Trophoblast cell (in vitro differentiated cells and primary cell): ENCODE results near the gene WDR74.
A peak's percentile ranks its signal among the peaks of the same experiment; 100 is the strongest.

Experiments used
- DNase-seq, 2 donors: peaks; one replicate each; pipeline ENCODE4 v3.0.0-alpha.2; 2016
- H2AFZ ChIP-seq: 2 replicates; pipeline ENCODE4 v1.6.1; 2013; ENCODE audit warnings: low read length, moderate library complexity, mild to moderate bottlenecking; ENCODE audit not compliant: insufficient read depth, poor library complexity
- H2AK5ac ChIP-seq: 2 replicates; pipeline ENCODE4 v1.6.1; 2013; ENCODE audit warnings: mild to moderate bottlenecking, low read length
- H2BK120ac ChIP-seq: 2 replicates; pipeline ENCODE4 v1.6.1; 2013; ENCODE audit warnings: low read length, mild to moderate bottlenecking, moderate library complexity; ENCODE audit not compliant: insufficient read depth, poor library complexity
- H2BK12ac ChIP-seq: 2 replicates; pipeline ENCODE4 v1.6.1; 2013; ENCODE audit warnings: mild to moderate bottlenecking, low read length, moderate library complexity
- H2BK5ac ChIP-seq: 2 replicates; pipeline ENCODE4 v1.6.1; 2013; ENCODE audit warnings: low read length, low read depth, moderate library complexity, mild to moderate bottlenecking; ENCODE audit not compliant: poor library complexity
- H3K14ac ChIP-seq: 2 replicates; pipeline ENCODE4 v1.6.1; 2013; ENCODE audit warnings: mild to moderate bottlenecking, low read length
- H3K18ac ChIP-seq: 2 replicates; pipeline ENCODE4 v1.6.1; 2013; ENCODE audit warnings: mild to moderate bottlenecking, low read length
- H3K23ac ChIP-seq: 2 replicates; pipeline ENCODE4 v1.6.1; 2013; ENCODE audit warnings: low read length
- H3K27ac ChIP-seq: 2 replicates; pipeline ENCODE4 v1.5.1; 2013; ENCODE audit warnings: low read depth, mild to moderate bottlenecking, inconsistent platforms, low read length, moderate library complexity
- H3K27me3 ChIP-seq: 2 replicates; pipeline ENCODE4 v1.6.1; 2013; ENCODE audit warnings: inconsistent platforms, mild to moderate bottlenecking, low read length, moderate library complexity; ENCODE audit not compliant: insufficient read depth
- H3K36me3 ChIP-seq, 2 experiments: 1 replicate in 1 of 2; 2 replicates in 1 of 2; pipeline ENCODE4 v1.6.1; 2013; ENCODE audit warnings: low read length in 2 of 2, mild to moderate bottlenecking in 2 of 2, moderate library complexity in 1 of 2; ENCODE audit not compliant: insufficient read depth in 2 of 2, control insufficient read depth in 1 of 2
- H3K4ac ChIP-seq: 2 replicates; pipeline ENCODE4 v1.6.1; 2013; ENCODE audit warnings: low read depth, mild to moderate bottlenecking, low read length, moderate library complexity
- H3K4me1 ChIP-seq, 2 experiments: 1 replicate in 1 of 2; 2 replicates in 1 of 2; pipeline ENCODE4 v1.6.1; 2013; ENCODE audit warnings: low read length in 2 of 2, mild to moderate bottlenecking in 2 of 2, moderate library complexity in 1 of 2; ENCODE audit not compliant: insufficient read depth in 2 of 2, control insufficient read depth in 1 of 2
- H3K4me2 ChIP-seq: 2 replicates; pipeline ENCODE4 v1.6.1; 2013; ENCODE audit warnings: inconsistent platforms, mild to moderate bottlenecking, low read length, moderate library complexity
- H3K4me3 ChIP-seq: 2 replicates; pipeline ENCODE4 v1.5.1; 2013; ENCODE audit warnings: mild to moderate bottlenecking, low read depth, low read length, inconsistent platforms
- H3K79me1 ChIP-seq: one replicate; pipeline ENCODE4 v1.6.1; 2013; ENCODE audit warnings: low read length
- H3K79me2 ChIP-seq: 2 replicates; pipeline ENCODE4 v1.6.1; 2013; ENCODE audit warnings: low read length, mild to moderate bottlenecking; ENCODE audit not compliant: control insufficient read depth, insufficient read depth, poor library complexity
- H3K9ac ChIP-seq: 2 replicates; pipeline ENCODE4 v1.6.1; 2013; ENCODE audit warnings: mild to moderate bottlenecking, low read length
- H3K9me3 ChIP-seq: 2 replicates; pipeline ENCODE4 v1.6.1; 2013; ENCODE audit warnings: low read depth, mild to moderate bottlenecking, control low read depth, inconsistent platforms, low read length; ENCODE audit not compliant: insufficient read depth
- H4K12ac ChIP-seq: 2 replicates; pipeline ENCODE4 v1.6.1; 2013; ENCODE audit warnings: low read depth, mild to moderate bottlenecking, low read length, moderate library complexity
- H4K8ac ChIP-seq: 2 replicates; pipeline ENCODE4 v1.6.1; 2013; ENCODE audit warnings: low read depth, mild to moderate bottlenecking, low read length, moderate library complexity
- H4K91ac ChIP-seq: one replicate; pipeline ENCODE4 v1.6.1; 2013; ENCODE audit warnings: low read depth, mild to moderate bottlenecking, low read length, moderate library complexity
- WGBS: extraction: QIAGEN DNeasy Blood & Tissue Kit; methylation state at CpG from one replicate; pipeline ENCODE4 v1.1.7; 2013; ENCODE audit warnings: missing lambda C conversion rate; ENCODE audit not compliant: insufficient read length, insufficient coverage; ENCODE audit errors: extremely low coverage; 5-methylcytosine and 5-hydroxymethylcytosine counted together

WDR74 gene

DNA sequence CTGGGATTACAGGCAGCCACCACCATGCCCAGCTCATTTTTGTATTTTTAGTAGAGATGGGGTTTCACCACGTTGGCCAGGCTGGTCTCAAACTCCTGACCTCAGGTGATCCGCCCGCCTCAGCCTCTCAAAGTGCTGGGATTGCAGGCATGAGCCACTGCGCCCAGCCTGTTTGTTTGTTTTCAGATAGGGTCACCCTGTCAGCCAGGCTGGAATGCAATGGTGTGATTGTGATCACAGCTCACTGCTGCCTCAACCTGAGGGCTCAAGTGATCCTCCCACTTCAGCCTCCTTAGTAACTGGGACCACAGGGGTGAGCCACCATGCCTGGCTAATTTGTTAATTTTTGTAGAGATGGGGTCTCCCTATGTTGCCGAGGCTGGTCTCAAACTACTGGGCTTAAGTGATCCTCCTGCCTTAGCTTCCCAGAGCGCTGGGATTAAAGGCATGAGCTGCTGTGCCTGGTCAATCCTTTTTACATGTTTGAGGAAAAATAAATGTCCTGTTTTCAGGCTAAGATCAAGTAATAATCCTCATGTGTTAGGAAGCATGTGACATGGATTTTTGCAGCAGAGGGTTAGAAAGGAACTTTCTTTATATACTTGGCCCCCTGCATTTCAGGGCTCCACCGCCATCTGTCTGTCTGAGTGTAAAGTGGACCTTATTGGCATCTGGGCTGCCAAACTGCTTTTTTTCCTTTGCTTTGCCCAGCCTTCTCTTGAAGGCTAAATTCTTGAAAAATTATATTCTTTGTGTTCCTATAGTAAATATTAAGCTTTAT lies 36.5 kb upstream of the WDR74 start:
- Histone ChIP-seq H3K4me2 (no peak overlapping the region), H3K14ac (no peak overlapping the region), H2BK120ac (no peak overlapping the region), H2BK5ac (no peak overlapping the region), H3K4ac (no peak overlapping the region), H3K79me1 (peaks cover 2% of the 10 kb centered on the region), H3K27me3 (no peaks in the 10 kb centered on the region), H3K79me2 (peaks cover 3% of the 10 kb centered on the region), H2AK5ac (no peak overlapping the region), H3K27ac (no peak overlapping the region), H3K23ac (no peak overlapping the region), H2AFZ (no peak overlapping the region), H4K12ac (no peak overlapping the region), H4K8ac (no peak overlapping the region), H3K4me1 (peaks cover 7 to 10% of the 10 kb centered on the region in 2 experiments), H2BK12ac (peak overlapping the region; percentile 24), H4K91ac (no peak overlapping the region), H3K9ac (no peak overlapping the region), H3K36me3 (peaks cover 8 to 19% of the 10 kb centered on the region in 2 experiments), H3K18ac (no peak overlapping the region), H3K4me3 (no peak overlapping the region), H3K9me3 (peaks cover 1% of the 10 kb centered on the region)
- no CpG with 5 or more reads among the region's 7 CpGs for WGBS
- peak; percentile 90 for DNase-seq

- H3K4ac ChIP-seq = no peak overlapping the region
- no peak overlapping the region for H3K9ac ChIP-seq
- peaks cover 4 to 6% of the 10 kb centered on the region in 2 experiments for H3K4me1 ChIP-seq
- H3K23ac ChIP-seq = no peak overlapping the region
- H3K4me2 ChIP-seq = no peak overlapping the region
- DNase-seq = peak; percentile 39 to 84
- H4K12ac ChIP-seq = no peak overlapping the region
- H2BK120ac ChIP-seq = no peak overlapping the region
- no peak overlapping the region for H4K8ac ChIP-seq
- H2BK12ac ChIP-seq = no peak overlapping the region
- no peak overlapping the region for H2AFZ ChIP-seq
- no peaks in the 10 kb centered on the region for H3K79me1 ChIP-seq
- no CpG with 5 or more reads among the region's 7 CpGs for WGBS
- H3K18ac ChIP-seq = no peak overlapping the region
- no peak overlapping the region for H4K91ac ChIP-seq
- H3K9me3 ChIP-seq = no peaks in the 10 kb centered on the region
- no peak overlapping the region for H2BK5ac ChIP-seq
- H3K27ac ChIP-seq = no peak overlapping the region
- no peaks in the 10 kb centered on the region for H3K79me2 ChIP-seq
- no peak overlapping the region for H2AK5ac ChIP-seq
- H3K36me3 ChIP-seq = peaks cover 8 to 20% of the 10 kb centered on the region in 2 experiments
- no peak overlapping the region for H3K4me3 ChIP-seq
- H3K27me3 ChIP-seq = no peaks in the 10 kb centered on the region
- H3K14ac ChIP-seq = no peak overlapping the region
Measured at GRCh38 chr11:62874851-62875250, 35.5 kb upstream of the WDR74 start.

DNA sequence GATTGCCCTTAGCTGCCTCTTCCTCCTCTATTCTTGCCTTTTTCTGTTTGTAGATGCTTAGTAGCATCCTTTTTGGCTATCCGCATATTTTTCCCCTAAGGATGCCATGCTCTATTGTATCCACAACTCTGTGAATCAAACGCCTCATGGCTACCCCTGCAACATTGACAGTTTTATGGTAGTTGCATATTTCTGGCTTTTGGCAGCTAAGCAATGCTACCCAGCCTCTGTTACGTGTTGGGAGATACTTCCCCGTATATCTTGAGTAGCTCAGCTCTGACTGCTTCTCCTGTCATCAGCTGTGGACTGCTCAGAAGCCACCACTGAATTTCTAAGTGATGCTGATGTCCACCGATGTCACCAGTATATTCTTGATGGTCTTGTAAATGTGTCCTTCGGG lies 26.2 kb upstream of the WDR74 start:
- no peak overlapping the region for H2BK12ac ChIP-seq
- H2AK5ac ChIP-seq = no peak overlapping the region
- H2AFZ ChIP-seq = no peak overlapping the region
- no peak overlapping the region for H4K8ac ChIP-seq
- H3K36me3 ChIP-seq = peaks cover 4 to 5% of the 10 kb centered on the region in 2 experiments
- no peak overlapping the region for H3K9ac ChIP-seq
- no peak overlapping the region for H3K4me2 ChIP-seq
- DNase-seq = no peak
- no peak overlapping the region for H3K23ac ChIP-seq
- no peak overlapping the region for H2BK5ac ChIP-seq
- no peak overlapping the region for H3K27ac ChIP-seq
- peaks cover under 1 to 5% of the 10 kb centered on the region in 2 experiments for H3K4me1 ChIP-seq
- H3K9me3 ChIP-seq = no peaks in the 10 kb centered on the region
- H3K79me1 ChIP-seq = peaks cover 2% of the 10 kb centered on the region
- H3K14ac ChIP-seq = no peak overlapping the region
- no peak overlapping the region for H4K91ac ChIP-seq
- no peaks in the 10 kb centered on the region for H3K27me3 ChIP-seq
- peaks cover 2% of the 10 kb centered on the region for H3K79me2 ChIP-seq
- no peak overlapping the region for H2BK120ac ChIP-seq
- H3K18ac ChIP-seq = no peak overlapping the region
- no peak overlapping the region for H3K4me3 ChIP-seq
- H3K4ac ChIP-seq = no peak overlapping the region
- WGBS = no CpG with 5 or more reads among the region's 6 CpGs
- H4K12ac ChIP-seq = no peak overlapping the region

GRCh38 chr11:62863687-62864335 lies 24.4 kb upstream of the WDR74 start:
- Histone ChIP-seq H3K23ac (no peak overlapping the region), H3K27me3 (no peaks in the 10 kb centered on the region), H4K12ac (no peak overlapping the region), H4K91ac (no peak overlapping the region), H3K9me3 (no peaks in the 10 kb centered on the region), H2BK12ac (no peak overlapping the region), H3K79me2 (peaks cover 4% of the 10 kb centered on the region), H3K18ac (no peak overlapping the region), H3K4me1 (peaks cover 6 to 13% of the 10 kb centered on the region in 2 experiments), H3K4me2 (no peak overlapping the region), H2AK5ac (no peak overlapping the region), H3K27ac (no peak overlapping the region), H3K14ac (no peak overlapping the region), H2BK120ac (no peak overlapping the region), H3K4me3 (no peak overlapping the region), H3K9ac (no peak overlapping the region), H4K8ac (no peak overlapping the region), H3K4ac (peak overlapping the region; percentile 85), H2BK5ac (no peak overlapping the region), H3K79me1 (peaks cover 7% of the 10 kb centered on the region), H3K36me3 (peaks cover 4% of the 10 kb centered on the region in 2 experiments), H2AFZ (no peak overlapping the region)
- WGBS = no CpG with 5 or more reads among the region's 4 CpGs
- no peak for DNase-seq
